ENCODE results near the gene WDR73. TPM values are rescaled to one million over a fixed set of nuclear protein-coding genes. Genes with fewer than 3 reads are reported as not detected.
"Not testable (repeated sequence)": the region's sequence is repeated elsewhere in the genome, so short reads cannot be mapped to it uniquely, and the experiment has no call there.

WDR73 gene
- polyA plus RNA-seq, 1 experiment: 18.7 TPM

DNA sequence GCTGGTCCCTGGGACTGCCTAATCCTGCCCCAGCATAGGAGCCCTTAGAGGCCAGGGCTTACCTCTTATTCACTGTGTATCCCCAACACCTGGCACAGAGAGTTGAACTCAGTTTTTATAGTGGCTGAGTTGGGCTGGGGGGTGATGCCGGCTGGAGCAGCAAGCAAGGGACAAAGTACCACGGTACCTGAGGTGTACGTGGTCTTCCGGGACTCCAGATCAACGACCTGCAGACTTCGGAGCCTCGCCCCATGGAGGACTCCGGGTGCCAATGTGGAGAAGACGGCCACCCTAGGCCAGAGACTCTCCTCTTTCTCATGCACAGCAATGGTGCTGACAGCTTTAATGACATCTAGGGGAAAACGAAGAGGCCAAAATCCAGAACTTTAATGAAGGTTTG lies 8.1 kb downstream of the WDR73 start:
- no peaks in the 10 kb centered on the region for H3K9me3 ChIP-seq (ENCODE audit: control insufficient read depth, insufficient read depth, low read length)
- DNase-seq (ENCODE audit: low read depth, low spot score): no peak
- H3K4me3 ChIP-seq (ENCODE audit: low read depth, low read length): no peak overlapping the region
- ChIA-PET POLR2A (no interaction called here), CTCF (no interaction called here)
- no peak for TF ChIP-seq CTCF (IDR thresholded peaks at IDR 0.05; ENCODE audit: low read depth, low read length)
- no peak overlapping the region for H3K27ac ChIP-seq (ENCODE audit: low read depth, low read length)
- H3K27me3 ChIP-seq (ENCODE audit: control insufficient read depth, insufficient read depth, low read length): no peaks in the 10 kb centered on the region

DNA sequence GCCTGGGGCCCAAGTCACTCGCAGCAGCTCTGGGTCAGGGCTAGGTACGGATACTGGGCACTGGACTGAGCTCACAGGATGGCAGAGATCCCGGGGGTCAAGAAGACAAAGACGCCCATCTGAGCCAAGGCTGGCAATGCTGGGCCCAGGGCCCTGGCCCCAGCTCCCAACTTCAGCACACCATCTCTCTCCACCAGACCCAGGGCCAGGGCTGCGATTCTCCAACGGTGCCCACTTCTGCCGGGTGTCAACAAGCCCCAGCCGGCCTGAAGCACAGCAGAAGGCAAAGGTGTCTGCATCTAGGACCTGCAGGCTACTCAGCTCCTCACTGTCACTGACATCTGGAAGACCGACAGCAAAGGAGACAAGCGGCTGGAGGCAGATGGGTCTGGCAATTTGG lies 8.6 kb downstream of the WDR73 start:
- no peak for DNase-seq (ENCODE audit: low read depth, low spot score)
- CTCF ChIA-PET: no interaction called here
- no peak for TF ChIP-seq CTCF (IDR thresholded peaks at IDR 0.05; ENCODE audit: low read depth, low read length)
- no peaks in the 10 kb centered on the region for H3K27me3 ChIP-seq (ENCODE audit: control insufficient read depth, insufficient read depth, low read length)
- H3K9me3 ChIP-seq (ENCODE audit: control insufficient read depth, insufficient read depth, low read length): no peaks in the 10 kb centered on the region
- H3K27ac ChIP-seq (ENCODE audit: low read depth, low read length): no peak overlapping the region
- H3K4me3 ChIP-seq (ENCODE audit: low read depth, low read length): no peak overlapping the region
- POLR2A ChIA-PET: no interaction called here

GRCh38 chr15:84643838-84644237 lies 10.2 kb downstream of the WDR73 start:
- Histone ChIP-seq H3K4me3 (ENCODE audit: low read depth, low read length) (no peak overlapping the region), H3K27me3 (ENCODE audit: control insufficient read depth, insufficient read depth, low read length) (no peaks in the 10 kb centered on the region), H3K9me3 (ENCODE audit: control insufficient read depth, insufficient read depth, low read length) (no peaks in the 10 kb centered on the region), H3K27ac (ENCODE audit: low read depth, low read length) (no peak overlapping the region)
- no peak for DNase-seq (ENCODE audit: low read depth, low spot score)
- no peak for TF ChIP-seq CTCF (IDR thresholded peaks at IDR 0.05; ENCODE audit: low read depth, low read length)
- ChIA-PET POLR2A (no interaction called here), CTCF (interaction anchor here (0.7 kb wide), 2 partner anchors 8 to 56 kb away, joined by 3 to 8 read pairs; no protein-coding TSS in a partner anchor)

DNA sequence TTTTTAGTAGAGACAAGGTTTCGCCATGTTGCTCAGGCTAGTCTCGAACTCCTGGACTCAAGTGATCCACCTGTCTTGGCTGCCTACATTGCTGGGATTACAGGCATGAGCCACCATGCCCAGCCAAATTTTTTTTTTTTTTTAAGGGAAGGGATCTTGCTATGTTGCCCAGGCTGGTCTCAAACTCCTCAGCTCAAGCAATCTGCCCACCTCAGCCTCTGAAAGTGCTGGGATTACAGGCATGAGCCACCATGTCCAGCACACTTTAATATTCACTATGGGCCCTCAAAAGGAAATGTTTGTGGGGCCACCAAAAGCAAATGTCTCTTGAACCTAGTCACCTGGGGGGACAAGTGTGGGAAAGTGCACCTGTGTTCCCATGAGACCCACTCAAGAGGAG lies 11.4 kb downstream of the WDR73 start:
- H3K27ac ChIP-seq (ENCODE audit: low read depth, low read length); H3K9me3 ChIP-seq (ENCODE audit: control insufficient read depth, insufficient read depth, low read length); H3K4me3 ChIP-seq (ENCODE audit: low read depth, low read length); H3K27me3 ChIP-seq (ENCODE audit: control insufficient read depth, insufficient read depth, low read length); CTCF ChIA-PET; DNase-seq (ENCODE audit: low read depth, low spot score): not testable (repeated sequence)
- POLR2A ChIA-PET: interaction anchor here (0.6 kb wide), 1 partner anchor 192 kb away, joined by 4 read pairs; no protein-coding TSS in a partner anchor

GRCh38 chr15:84641871-84642270 lies 12.2 kb downstream of the WDR73 start:
- POLR2A ChIA-PET; H3K4me3 ChIP-seq (ENCODE audit: low read depth, low read length); CTCF ChIA-PET; H3K27ac ChIP-seq (ENCODE audit: low read depth, low read length); H3K27me3 ChIP-seq (ENCODE audit: control insufficient read depth, insufficient read depth, low read length); DNase-seq (ENCODE audit: low read depth, low spot score); H3K9me3 ChIP-seq (ENCODE audit: control insufficient read depth, insufficient read depth, low read length): not testable (repeated sequence)

DNA sequence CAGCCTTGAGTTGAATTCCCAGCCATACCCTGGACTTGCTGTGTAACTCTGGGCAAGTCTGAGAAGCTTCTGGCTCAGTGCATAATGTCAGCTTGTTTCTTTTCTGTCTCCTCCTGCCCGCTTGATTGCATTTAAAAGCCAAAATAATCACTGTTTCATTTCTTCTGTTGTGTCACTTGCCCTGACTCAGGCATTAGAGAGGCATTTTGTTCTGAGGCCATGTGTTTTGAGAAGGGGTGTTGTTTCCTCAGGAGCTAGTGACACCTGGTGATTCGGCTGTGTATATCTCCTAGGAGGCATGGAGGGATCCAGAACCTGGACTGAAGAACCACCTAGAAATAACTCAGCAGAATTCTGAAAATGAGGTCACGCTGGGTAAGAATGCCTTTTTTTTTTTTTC lies 16.0 kb downstream of the WDR73 start:
- H3K9me3 ChIP-seq (ENCODE audit: control insufficient read depth, insufficient read depth, low read length): no peaks in the 10 kb centered on the region
- ChIA-PET POLR2A (interaction anchor here (0.7 to 0.9 kb wide), 2 partner anchors 16 to 547 kb away, joined by 3 to 4 read pairs; partner anchors contain the start of gene WDR73), CTCF (interaction anchor here (1.5 kb wide), 1 partner anchor 39 kb away, joined by 4 read pairs; no protein-coding TSS in a partner anchor)
- H3K4me3 ChIP-seq (ENCODE audit: low read depth, low read length): no peak overlapping the region
- no peaks in the 10 kb centered on the region for H3K27me3 ChIP-seq (ENCODE audit: control insufficient read depth, insufficient read depth, low read length)
- DNase-seq (ENCODE audit: low read depth, low spot score): no peak
- TF ChIP-seq CTCF (IDR thresholded peaks at IDR 0.05; ENCODE audit: low read depth, low read length): no peak
- no peak overlapping the region for H3K27ac ChIP-seq (ENCODE audit: low read depth, low read length)

All from AG04450 (cell line).